ENCODE results near the gene VPS26A.

DNA sequence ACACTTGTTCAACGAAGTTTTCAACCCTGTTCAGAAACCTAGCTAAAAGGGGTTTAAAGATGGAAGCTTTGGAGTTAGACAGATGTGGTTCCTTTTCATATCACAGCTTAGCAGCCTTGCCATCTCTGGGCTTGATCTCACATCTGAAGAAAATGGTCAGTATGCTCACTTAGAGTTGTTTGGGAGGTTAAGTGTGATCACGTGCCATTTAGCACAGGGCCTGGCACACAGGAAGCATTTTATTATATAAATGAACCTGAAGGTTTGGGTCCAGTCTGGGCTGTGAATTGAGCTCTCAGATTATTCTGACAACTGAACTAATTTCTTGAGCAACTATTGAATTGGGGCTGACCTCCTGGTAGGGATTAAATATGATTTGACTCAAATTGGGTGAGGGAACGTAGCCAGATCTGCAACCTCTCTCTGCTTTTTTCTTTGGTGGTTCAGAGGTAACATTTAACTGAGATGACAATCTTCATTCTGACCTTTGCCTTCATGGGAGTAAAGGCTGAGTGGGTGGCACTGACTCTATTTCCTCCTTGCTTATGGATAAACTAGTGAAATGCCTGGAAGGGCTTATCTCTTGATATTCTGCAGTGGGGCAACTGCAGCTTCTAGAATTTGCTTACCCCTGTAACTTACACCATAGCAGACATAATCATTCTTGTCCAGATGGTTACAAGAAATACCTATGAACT, 86.0 kb downstream of the VPS26A start:
- TF ChIP-seq, protein P1, sequence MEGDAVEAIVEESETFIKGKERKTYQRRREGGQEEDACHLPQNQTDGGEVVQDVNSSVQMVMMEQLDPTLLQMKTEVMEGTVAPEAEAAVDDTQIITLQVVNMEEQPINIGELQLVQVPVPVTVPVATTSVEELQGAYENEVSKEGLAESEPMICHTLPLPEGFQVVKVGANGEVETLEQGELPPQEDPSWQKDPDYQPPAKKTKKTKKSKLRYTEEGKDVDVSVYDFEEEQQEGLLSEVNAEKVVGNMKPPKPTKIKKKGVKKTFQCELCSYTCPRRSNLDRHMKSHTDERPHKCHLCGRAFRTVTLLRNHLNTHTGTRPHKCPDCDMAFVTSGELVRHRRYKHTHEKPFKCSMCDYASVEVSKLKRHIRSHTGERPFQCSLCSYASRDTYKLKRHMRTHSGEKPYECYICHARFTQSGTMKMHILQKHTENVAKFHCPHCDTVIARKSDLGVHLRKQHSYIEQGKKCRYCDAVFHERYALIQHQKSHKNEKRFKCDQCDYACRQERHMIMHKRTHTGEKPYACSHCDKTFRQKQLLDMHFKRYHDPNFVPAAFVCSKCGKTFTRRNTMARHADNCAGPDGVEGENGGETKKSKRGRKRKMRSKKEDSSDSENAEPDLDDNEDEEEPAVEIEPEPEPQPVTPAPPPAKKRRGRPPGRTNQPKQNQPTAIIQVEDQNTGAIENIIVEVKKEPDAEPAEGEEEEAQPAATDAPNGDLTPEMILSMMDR (conservative IDR thresholded peaks at IDR 0.05), result no peak
- no peak for TF ChIP-seq EZH2 (IDR thresholded peaks at IDR 0.05; ENCODE audit: low read depth)
